Mammary epithelial cell (primary cell): ENCODE results near the gene RAPGEF4.

Experiments used
- EZH2 ChIP-seq: IDR thresholded peaks from 2 replicates; pipeline ENCODE4 v1.6.1; 2012; ENCODE audit warnings: low read length, inconsistent platforms, borderline replicate concordance
- TF ChIP-seq, protein P1 (sequence below), 2 donors: IDR thresholded peaks in 1 of 2; conservative IDR thresholded peaks in 1 of 2; 2 replicates each; pipeline ENCODE4 v1.5.1; 2011 to 2012; ENCODE audit warnings: inconsistent platforms in 2 of 2, low read length in 2 of 2, mild to moderate bottlenecking in 2 of 2, control low read depth in 1 of 2, low read depth in 1 of 2; ENCODE audit not compliant: insufficient read depth in 1 of 2; ENCODE audit errors: extremely low read depth in 1 of 2

DNA sequence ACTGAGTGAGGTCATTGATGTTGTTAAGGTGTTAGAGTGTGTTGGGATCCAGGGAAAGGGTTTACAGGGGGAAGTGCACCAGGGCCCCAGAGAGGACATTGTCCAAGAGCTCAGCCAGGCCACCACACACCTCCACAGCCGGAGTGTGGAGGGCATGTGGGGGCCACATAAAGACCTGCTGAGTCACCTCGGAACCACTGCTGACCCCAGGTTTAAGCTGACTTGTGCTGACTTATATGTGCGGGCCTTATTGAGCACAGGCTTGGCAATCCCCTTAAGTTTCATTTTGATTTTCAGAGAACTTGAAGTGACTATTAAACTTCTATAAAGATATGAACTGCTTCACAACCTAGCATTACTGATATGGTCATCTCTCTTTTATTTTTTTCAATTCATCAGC lies 173.8 kb downstream of the RAPGEF4 start:
- TF ChIP-seq, protein P1, sequence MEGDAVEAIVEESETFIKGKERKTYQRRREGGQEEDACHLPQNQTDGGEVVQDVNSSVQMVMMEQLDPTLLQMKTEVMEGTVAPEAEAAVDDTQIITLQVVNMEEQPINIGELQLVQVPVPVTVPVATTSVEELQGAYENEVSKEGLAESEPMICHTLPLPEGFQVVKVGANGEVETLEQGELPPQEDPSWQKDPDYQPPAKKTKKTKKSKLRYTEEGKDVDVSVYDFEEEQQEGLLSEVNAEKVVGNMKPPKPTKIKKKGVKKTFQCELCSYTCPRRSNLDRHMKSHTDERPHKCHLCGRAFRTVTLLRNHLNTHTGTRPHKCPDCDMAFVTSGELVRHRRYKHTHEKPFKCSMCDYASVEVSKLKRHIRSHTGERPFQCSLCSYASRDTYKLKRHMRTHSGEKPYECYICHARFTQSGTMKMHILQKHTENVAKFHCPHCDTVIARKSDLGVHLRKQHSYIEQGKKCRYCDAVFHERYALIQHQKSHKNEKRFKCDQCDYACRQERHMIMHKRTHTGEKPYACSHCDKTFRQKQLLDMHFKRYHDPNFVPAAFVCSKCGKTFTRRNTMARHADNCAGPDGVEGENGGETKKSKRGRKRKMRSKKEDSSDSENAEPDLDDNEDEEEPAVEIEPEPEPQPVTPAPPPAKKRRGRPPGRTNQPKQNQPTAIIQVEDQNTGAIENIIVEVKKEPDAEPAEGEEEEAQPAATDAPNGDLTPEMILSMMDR (conservative IDR thresholded peaks at IDR 0.05 in 1 of 2, IDR thresholded peaks at IDR 0.05 in 1 of 2; ENCODE audit: extremely low read depth in 1 of 2, insufficient read depth in 1 of 2, low read depth in 1 of 2, low read length in 2 of 2), result no peak
- no peak for TF ChIP-seq EZH2
